GM21723 (cell line): ENCODE results near the gene E2F3.
"Not testable (repeated sequence)": the region's sequence is repeated elsewhere in the genome, so short reads cannot be mapped to it uniquely, and the experiment has no call there.

Experiments
- ATAC-seq: cut with Tn5 transposase; IDR thresholded peaks from one replicate; pipeline ENCODE4 v1.9.1; 2021; ENCODE audit warnings: mild to moderate bottlenecking, moderate library complexity; ENCODE audit not compliant: unreplicated experiment

Gene E2F3

DNA sequence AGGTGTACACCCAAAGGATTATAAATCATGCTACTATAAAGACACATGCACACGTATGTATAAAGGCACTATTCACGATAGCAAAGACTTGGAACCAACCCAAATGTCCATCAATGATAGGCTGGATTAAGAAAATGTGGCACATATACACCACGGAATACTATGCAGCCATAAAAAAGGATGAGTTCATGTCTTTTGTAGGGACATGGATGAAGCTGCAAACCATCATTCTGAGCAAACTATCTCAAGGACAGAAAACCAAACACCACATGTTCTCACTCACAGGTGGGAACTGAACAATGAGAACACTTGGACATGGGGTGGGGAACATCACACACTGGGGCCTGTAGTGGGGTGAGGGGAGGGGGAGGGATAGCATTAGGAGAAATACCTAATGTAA, 123.5 kb downstream of the E2F3 start:
- not testable (repeated sequence) for ATAC-seq

DNA sequence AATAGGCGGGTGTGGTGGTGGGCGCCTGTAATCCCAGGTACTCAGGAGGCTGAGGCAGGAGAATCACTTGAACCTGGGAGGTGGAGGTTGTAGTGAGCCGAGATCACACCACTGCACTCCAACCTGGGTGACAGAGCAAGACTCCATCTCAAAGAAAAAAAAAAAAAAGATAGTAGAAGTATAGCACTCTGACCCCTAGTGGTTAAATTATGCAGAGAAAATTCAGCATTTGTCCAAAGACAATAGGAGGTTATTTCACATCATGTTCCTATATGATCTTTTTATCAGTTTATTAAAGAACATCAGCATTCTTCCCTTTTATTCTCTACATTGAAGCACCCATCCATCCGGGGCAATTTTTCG, 127.4 kb downstream of the E2F3 start:
- ATAC-seq: peak; percentile 70

DNA sequence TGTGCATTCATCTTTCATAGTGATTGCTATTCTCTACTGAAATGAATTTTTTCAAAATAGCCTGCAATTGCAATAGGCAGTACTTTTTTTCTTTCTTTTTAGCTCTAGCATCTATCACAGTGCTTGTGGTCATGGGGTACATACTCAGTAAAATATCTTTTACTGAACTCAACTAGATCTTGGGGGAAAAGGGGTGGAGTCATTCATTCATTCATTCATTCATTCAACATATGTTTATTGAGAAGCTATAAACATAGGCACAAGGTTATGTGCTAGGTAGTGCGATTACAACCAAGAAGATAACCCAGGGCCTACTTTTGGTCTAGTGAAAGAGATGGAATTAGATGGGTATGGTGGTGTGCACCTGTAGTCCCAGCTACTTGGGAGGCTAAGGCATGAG, 131.2 kb downstream of the E2F3 start:
- ATAC-seq: no peak

DNA sequence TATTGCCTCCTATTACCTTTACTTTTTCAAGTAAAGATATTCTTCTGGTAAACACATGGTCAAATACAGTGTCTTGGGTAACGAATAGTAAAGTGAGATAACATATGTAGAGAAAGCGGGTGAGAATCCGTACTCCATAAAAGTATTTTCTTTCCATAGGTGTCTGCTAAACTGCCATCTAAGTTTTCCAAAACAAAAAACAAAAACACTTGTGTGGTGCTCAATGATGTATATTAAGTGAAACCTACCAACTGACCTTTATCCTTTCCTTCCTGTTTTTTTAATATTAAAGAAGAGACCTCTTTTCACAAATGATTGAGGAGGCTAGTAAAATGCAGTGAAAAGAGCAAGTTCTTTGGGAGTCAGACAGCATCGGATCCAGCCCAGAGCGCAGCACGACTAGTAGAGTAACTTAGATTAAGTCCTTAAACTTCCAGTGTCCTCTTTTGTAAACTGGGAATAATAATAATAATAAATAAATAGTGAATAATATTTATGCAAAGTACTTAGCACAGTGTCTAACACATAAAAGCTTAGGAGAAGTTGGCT, 132.1 kb downstream of the E2F3 start:
- ATAC-seq: peak; percentile 3

DNA sequence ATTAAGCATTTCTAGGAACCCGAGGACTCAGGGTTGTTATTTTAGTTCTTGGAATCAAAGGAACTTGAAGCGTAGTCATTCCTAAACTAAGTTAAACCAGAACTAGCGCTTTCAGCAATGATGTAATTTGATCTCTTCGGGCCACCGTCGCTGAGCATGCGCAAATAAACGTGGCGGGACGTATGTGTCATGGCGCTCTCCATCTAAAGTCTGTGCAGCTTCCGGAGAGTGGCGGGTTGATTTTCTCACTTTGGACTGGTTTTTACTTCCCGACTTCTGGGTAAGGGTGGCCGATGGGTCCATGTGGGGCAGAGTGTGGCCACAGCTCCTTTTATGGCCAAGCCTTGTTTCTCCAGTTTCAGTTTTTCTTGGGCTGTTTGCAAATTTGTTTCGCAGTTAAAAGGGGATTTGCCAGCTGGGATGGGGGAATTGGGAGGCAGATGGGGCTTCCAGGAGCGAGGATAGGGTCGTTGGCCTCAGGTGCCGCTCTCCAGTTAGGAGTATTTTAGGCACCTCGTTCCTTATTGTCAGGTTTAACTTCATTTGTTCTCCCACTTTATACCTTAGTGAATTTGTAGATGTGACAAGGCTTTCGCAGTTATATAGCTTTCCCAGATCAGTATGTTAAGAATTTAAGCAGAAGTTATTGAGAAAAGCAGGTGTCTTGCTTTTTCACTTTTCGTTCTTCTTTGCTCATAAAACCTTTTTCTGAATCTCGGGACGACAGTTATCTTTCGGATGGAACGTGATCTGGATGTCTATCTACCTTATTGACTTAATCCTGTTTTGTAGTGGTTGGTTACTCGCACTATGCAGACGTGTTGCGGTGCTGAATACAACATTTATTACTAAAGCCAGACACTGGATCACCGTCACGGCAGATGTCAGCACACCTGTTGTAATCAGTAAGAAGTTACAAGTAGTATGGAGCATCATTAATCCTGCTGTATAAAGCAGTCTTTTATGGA, 132.9 kb downstream of the E2F3 start, which contains the start of gene CDKAL1:
TSS of gene CDKAL1 (plus strand) at position 163 of the 968 bp plus-strand sequence. CDS start 11,894 bp downstream, outside the sequence.
- ATAC-seq: peak; percentile 90

DNA sequence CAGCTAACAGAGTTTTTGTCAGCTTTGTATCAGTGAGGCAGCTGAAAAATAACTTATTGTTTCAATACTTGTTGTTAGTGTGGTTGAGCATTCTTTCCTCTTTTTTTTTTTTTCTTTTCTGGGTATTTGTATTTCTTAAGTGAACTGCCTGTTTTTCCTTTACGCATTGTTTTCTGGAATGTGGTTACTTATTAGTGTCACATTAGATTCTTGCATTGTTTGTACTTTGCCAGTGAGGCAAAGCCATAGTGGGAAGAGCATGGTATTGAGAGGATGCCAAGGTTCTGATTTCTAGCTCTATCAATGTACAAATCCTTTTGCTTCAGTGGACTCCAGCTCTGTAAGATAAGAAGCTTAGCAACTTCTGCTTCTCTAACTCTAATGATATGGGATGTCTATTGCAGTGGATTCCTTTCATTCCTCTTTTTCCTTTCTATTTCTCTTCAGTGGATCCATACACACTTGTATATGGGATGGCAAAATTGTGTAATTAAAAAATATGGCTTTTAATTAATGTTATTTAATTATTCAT, 136.5 kb downstream of the E2F3 start:
- no peak for ATAC-seq

DNA sequence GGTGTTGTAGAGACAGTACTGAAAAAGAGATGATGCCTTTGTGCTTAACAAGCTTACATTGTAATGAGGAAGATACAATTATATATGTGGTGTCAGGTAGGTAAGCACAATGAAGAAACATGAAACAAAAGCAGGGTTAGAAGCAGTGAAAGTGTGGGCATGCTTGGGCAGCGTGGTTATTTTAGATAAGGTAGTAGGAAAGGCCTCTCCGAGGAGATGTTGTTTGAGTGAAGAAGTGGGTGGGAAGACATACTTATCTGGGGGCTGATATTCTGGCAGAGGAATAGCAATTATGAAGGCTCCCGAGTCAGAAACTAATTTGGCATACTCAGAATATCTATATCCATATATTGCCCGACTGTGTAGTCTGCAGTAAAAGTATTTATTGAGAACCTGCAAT, 137.2 kb downstream of the E2F3 start:
- ATAC-seq: no peak

DNA sequence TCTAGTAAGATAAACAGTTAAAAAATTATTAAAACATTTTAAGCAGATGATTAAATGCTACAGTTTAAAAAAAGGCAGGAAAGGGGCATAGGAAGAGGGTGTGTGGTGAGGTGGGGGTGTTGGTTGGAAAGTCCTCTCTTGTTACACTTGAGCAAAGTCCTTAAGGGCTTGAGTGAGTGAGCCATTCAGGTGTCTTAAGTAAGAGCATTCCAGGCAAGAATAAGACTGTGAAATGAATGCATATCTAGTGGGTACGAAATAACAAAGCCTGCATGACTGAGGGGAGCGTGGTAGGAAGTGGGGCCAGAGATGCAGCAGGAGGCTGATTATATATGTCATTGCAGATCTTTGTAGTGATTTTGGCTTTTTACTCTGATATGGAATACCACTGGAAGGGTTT, 137.7 kb downstream of the E2F3 start:
- ATAC-seq: no peak

DNA sequence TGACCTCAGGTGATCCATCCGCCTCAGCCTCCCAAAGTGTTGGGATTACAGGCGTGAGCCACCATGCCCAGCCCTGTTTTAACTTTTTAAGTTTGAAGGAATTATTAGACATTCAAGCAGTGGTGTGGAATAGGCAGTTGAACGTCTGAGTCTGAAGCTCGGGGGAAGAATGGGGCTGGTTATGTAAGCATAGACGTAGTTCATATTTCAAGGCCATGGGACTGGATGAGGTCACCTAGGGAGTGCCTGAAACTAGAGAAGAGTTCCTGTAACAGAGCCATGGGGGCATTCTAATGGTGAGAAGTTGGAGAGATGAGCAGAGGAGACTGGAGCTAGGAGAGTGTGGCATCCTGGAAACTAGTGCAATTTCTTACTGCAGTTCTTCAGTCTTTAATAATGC, 139.0 kb downstream of the E2F3 start:
- no peak for ATAC-seq

DNA sequence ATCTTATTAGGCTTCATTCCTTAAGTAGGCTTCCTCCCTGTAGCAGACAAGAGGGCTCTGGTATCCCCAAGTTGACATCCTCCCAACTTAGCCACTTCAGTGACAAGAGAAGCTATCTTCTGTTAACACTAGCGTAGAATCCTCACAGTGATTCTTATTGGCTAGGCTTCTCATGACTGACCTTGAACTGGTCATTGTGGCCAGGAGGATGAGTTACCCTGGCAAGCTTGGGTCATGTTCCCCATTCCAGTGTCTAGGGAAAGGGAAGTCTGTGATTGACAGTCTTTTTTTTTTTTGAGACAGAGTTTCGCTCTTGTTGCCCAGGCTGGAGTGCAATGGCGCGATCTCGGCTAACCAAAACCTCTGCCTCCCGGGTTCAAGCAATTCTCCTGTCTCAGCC, 139.7 kb downstream of the E2F3 start:
- no peak for ATAC-seq

DNA sequence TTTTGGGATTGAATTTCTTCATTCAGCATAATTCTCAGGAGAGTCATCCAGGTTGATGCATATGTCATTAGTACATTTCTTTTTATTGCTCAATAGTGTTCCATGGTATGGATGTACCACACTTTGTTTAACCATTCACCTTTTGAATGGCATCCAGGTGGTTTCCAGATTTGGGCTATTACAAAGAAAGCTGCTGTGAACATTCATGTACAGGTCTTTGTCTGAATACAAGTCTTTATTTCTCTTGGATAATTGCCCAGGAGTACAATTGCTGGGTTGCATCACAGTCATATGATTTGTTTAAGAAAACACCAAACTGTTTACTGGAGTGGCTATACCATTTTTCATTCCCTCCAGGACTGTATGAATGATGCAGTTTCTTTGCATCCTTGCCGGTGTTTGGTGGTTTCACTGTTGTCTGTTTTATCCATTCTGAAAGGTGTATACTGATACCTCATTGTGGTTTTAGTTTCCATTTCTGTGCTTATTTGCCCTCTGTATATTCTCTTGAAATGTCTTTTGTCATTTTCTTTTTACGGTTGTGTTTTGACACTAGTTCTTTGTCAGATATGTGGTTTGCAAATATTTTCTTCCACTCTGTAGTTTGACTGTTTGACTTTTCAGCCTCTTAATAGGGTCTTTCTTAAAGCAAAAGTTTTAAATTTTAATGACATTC, 141.4 kb downstream of the E2F3 start:
- peak; percentile 98 for ATAC-seq
